Ishikawa (cell line): ENCODE results near the gene PPP1R12B.

Source experiments
- CEBPB ChIP-seq: IDR thresholded peaks from 2 replicates; pipeline ENCODE4 v1.6.1; 2012
- CREB1 ChIP-seq: IDR thresholded peaks from 2 replicates; pipeline ENCODE4 v1.6.1; 2012; ENCODE audit warnings: low read depth
- EGR1 ChIP-seq: IDR thresholded peaks from 2 replicates; pipeline ENCODE4 v1.6.1; 2012
- EP300 ChIP-seq: IDR thresholded peaks from 2 replicates; pipeline ENCODE4 v1.6.1; 2012; ENCODE audit warnings: borderline replicate concordance
- FOXM1 ChIP-seq: IDR thresholded peaks from 2 replicates; pipeline ENCODE4 v1.6.1; 2012; ENCODE audit warnings: low read depth, borderline replicate concordance
- NFIC ChIP-seq: IDR thresholded peaks from 2 replicates; pipeline ENCODE4 v1.6.1; 2012
- RAD21 ChIP-seq: IDR thresholded peaks from 2 replicates; pipeline ENCODE4 v1.6.1; 2012; ENCODE audit warnings: low read depth
- TAF1 ChIP-seq: IDR thresholded peaks from 2 replicates; pipeline ENCODE4 v1.6.1; 2012; ENCODE audit warnings: low read depth, mild to moderate bottlenecking
- TCF12 ChIP-seq: IDR thresholded peaks from 2 replicates; pipeline ENCODE4 v1.6.1; 2012; ENCODE audit warnings: low read depth
- TEAD4 ChIP-seq: IDR thresholded peaks from 2 replicates; pipeline ENCODE4 v1.6.1; 2012
- YY1 ChIP-seq: IDR thresholded peaks from 2 replicates; pipeline ENCODE4 v1.6.1; 2012; ENCODE audit warnings: low read depth
- ZBTB7A ChIP-seq: IDR thresholded peaks from 2 replicates; pipeline ENCODE4 v1.6.1; 2012; ENCODE audit warnings: low read depth
- TF ChIP-seq, protein P1 (sequence below): IDR thresholded peaks from 2 replicates; pipeline ENCODE4 v1.6.1; 2012
- TF ChIP-seq, protein P2 (sequence below): IDR thresholded peaks from 2 replicates; pipeline ENCODE4 v1.6.1; 2012; ENCODE audit warnings: low read depth, mild to moderate bottlenecking
- TF ChIP-seq, protein P3 (sequence below): IDR thresholded peaks from 2 replicates; pipeline ENCODE4 v1.6.1; 2012

PPP1R12B gene

DNA sequence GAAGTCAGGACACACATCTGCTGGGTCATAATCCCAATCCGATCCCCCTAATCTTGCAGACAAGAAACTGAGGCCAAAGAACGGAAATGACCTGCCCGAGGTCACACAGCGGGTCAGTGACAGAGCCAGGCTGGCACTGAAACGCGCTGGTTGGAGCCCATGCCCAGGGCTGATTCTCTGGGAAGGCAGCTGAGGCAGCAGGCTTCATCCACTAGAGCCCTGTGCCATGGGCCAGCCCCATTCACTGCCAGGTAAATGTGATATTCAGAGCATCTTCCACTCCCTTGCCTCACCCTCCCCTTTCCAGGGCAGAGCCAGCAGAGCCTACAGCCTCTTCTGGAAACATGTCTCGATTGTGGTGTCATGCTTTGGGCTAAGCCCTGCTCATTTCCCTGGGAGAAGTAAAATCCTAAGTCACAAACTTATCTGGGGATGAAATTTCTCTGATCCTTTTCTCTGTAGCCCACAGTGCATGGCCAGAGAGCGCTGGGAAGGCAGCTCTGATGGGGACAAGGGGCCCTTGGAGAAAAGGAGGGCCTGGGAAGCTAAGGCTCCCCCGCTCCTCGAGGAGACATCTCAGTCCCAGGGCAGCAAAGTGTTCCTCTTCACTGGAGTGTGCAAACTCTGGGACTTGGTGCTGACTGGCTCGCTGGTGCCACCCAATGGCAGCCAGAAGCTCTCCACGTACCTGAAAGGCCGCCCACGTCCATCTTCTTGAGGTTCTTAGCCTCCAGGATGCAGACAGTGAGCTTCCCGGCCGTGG lies 251.4 kb downstream of the PPP1R12B start:
- TF ChIP-seq CREB1 = no peak
- TF ChIP-seq TEAD4 = no peak
- TF ChIP-seq EP300 = no peak
- no peak for TF ChIP-seq TCF12
- TF ChIP-seq, protein P1, sequence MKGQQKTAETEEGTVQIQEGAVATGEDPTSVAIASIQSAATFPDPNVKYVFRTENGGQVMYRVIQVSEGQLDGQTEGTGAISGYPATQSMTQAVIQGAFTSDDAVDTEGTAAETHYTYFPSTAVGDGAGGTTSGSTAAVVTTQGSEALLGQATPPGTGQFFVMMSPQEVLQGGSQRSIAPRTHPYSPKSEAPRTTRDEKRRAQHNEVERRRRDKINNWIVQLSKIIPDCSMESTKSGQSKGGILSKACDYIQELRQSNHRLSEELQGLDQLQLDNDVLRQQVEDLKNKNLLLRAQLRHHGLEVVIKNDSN = no peak
- TF ChIP-seq TAF1 = no peak
- no peak for TF ChIP-seq FOXM1
- no peak for TF ChIP-seq YY1
- TF ChIP-seq NFIC = no peak
- peak; percentile 76 for TF ChIP-seq EGR1
- TF ChIP-seq ZBTB7A = no peak
- TF ChIP-seq, protein P2, sequence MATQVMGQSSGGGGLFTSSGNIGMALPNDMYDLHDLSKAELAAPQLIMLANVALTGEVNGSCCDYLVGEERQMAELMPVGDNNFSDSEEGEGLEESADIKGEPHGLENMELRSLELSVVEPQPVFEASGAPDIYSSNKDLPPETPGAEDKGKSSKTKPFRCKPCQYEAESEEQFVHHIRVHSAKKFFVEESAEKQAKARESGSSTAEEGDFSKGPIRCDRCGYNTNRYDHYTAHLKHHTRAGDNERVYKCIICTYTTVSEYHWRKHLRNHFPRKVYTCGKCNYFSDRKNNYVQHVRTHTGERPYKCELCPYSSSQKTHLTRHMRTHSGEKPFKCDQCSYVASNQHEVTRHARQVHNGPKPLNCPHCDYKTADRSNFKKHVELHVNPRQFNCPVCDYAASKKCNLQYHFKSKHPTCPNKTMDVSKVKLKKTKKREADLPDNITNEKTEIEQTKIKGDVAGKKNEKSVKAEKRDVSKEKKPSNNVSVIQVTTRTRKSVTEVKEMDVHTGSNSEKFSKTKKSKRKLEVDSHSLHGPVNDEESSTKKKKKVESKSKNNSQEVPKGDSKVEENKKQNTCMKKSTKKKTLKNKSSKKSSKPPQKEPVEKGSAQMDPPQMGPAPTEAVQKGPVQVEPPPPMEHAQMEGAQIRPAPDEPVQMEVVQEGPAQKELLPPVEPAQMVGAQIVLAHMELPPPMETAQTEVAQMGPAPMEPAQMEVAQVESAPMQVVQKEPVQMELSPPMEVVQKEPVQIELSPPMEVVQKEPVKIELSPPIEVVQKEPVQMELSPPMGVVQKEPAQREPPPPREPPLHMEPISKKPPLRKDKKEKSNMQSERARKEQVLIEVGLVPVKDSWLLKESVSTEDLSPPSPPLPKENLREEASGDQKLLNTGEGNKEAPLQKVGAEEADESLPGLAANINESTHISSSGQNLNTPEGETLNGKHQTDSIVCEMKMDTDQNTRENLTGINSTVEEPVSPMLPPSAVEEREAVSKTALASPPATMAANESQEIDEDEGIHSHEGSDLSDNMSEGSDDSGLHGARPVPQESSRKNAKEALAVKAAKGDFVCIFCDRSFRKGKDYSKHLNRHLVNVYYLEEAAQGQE = no peak
- TF ChIP-seq, protein P3, sequence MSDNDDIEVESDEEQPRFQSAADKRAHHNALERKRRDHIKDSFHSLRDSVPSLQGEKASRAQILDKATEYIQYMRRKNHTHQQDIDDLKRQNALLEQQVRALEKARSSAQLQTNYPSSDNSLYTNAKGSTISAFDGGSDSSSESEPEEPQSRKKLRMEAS = no peak
- TF ChIP-seq RAD21 = peak; percentile 99
- no peak for TF ChIP-seq CEBPB

DNA sequence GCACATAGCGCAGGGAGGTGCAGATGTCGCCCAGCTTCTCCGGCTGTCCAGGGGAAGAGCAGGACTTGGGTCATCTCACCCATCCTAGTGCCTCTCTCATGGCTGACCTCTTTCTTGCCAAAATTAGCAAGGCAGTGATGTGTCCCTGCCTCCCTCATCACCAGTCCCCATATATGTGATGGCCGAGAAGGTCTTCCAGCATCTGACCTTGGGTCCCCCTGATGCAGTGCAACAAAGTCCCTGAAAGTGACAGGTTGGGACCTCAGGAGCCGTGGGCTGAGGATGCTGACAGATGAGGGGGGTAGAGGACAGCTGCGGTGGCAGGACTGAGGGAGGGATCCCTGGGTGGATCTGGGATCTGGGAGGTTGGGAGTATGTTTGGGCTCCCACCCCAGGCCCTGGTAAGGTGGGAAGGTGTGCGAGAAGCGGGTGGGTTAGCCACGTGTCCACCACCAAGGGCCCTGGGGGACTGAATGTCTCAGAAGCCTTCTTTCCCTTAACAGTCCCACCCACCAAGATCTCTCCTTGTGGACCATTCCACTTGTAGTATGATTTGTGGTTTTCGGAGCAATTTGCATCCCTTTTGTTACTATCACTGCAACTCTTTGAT lies 252.0 kb downstream of the PPP1R12B start:
- TF ChIP-seq CEBPB = no peak

DNA sequence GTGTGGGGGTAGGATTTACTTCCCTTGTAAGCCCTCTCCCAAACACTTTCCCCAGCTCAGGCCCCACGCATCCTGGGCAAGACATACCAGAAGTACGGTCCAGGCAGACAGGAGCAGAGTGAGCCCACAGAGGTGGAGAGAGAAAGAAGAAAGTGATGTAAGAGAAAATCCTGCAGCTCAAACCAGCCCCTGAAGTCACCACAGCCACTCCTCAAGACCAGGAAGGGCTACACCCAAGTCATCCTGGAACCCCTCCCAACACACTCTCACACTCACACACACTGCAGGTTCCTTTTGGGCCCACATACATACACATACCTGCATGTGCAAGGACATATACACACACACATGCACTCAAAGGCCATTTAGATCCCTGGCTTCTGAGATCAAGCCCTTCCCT lies 254.9 kb downstream of the PPP1R12B start:
- no peak for TF ChIP-seq ZBTB7A
- TF ChIP-seq CEBPB = no peak
- TF ChIP-seq, protein P3 = no peak
- TF ChIP-seq, protein P2 = no peak
- TF ChIP-seq EGR1 = no peak
- no peak for TF ChIP-seq TCF12
- no peak for TF ChIP-seq YY1
- no peak for TF ChIP-seq FOXM1
- TF ChIP-seq CREB1 = no peak
- no peak for TF ChIP-seq TAF1
- TF ChIP-seq RAD21 = no peak
- no peak for TF ChIP-seq TEAD4
- TF ChIP-seq NFIC = no peak
- TF ChIP-seq EP300 = no peak
- TF ChIP-seq, protein P1 = no peak

DNA sequence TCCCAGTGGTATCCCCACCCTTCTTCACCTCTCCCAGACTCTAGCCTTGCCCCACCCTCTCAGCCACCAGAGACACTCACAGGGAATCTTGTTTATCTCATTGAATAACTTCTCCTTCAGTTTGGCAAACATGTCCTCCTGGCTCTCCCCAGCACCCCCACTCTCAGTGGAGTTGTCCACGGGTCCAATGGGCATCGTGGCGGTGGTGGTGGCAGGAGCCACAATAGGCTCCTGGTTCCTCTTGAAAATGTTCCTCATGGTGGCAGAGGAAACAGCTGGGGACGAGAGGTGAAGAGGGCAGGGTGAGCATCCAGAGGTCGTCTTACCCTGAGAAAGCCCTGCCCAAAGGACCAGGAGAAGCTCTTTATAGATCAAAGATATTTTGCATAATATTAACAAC lies 257.0 kb downstream of the PPP1R12B start:
- TF ChIP-seq, protein P3 = no peak
- TF ChIP-seq TCF12 = no peak
- no peak for TF ChIP-seq NFIC
- TF ChIP-seq ZBTB7A = no peak

DNA sequence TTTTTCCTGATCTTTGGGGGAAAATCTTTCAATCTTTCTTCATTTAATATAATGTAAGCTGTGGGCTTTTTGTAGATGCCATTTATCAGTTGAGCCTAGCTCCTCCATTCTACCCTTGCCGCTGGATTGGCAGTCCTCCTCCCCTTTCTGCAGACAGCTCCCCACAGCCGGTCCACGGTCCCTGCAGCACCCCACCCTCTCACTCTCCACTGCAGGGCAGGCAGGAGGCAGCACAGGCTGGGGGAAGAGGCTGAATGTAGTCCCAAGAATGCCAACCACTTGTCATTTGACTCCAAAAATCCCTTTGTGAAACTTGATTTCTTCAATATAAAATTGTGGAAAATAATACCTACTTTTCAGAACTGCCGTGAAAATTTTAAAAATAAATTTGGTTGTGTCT lies 265.1 kb downstream of the PPP1R12B start:
- no peak for TF ChIP-seq TCF12
- no peak for TF ChIP-seq EGR1
- TF ChIP-seq, protein P3 = no peak
- TF ChIP-seq NFIC = no peak
- TF ChIP-seq TEAD4 = no peak
- no peak for TF ChIP-seq FOXM1
- no peak for TF ChIP-seq TAF1
- no peak for TF ChIP-seq RAD21
- TF ChIP-seq, protein P1 = no peak
- no peak for TF ChIP-seq CEBPB
- TF ChIP-seq EP300 = no peak
